Ovary (tissue), 9 donors: ENCODE results near the gene TPCN2. TPM values are rescaled to one million over a fixed set of nuclear protein-coding genes. Genes with fewer than 3 reads are reported as not detected.

Experiments
- DNase-seq, 5 donors: peaks; one replicate each; pipeline ENCODE4 v3.0.0-alpha.2; 2019 to 2020
- H3K27ac ChIP-seq, 2 donors: fragments of 200-600 bp; one replicate each; pipeline versions ENCODE4 v1.5.1 to v1.8.0; 2019 to 2022
- H3K27me3 ChIP-seq: fragments of 200-600 bp; one replicate; pipeline ENCODE4 v1.8.0; 2022
- H3K36me3 ChIP-seq: fragments of 200-600 bp; sonication (generic); one replicate; pipeline ENCODE4 v1.5.1; 2019
- H3K4me1 ChIP-seq: one replicate; pipeline ENCODE4 v1.8.1; 2013; ENCODE audit warnings: mild to moderate bottlenecking, moderate library complexity; ENCODE audit not compliant: insufficient read depth
- H3K4me3 ChIP-seq: fragments of 200-600 bp; sonication (generic); one replicate; pipeline ENCODE4 v1.5.1; 2017
- H3K9me3 ChIP-seq, 2 donors: fragments of 200-600 bp in 1 of 2; sonication (generic) in 1 of 2; one replicate each; pipeline versions ENCODE4 v1.5.1 to v1.8.1; 2013 to 2019; ENCODE audit warnings: mild to moderate bottlenecking in 1 of 2, moderate library complexity in 1 of 2
- CTCF ChIP-seq, 3 donors: fragments of 450-650 bp in 2 of 3; fragments of 200-600 bp in 1 of 3; IDR thresholded peaks; one replicate each; pipeline versions ENCODE4 v1.5.1 to v1.8.0; 2016 to 2022; ENCODE audit warnings: antibody characterized with exemption in 3 of 3, mild to moderate bottlenecking in 1 of 3
- EP300 ChIP-seq: sonication (generic); formaldehyde crosslinking; IDR thresholded peaks from one replicate; pipeline ENCODE4 v1.6.1; 2017; ENCODE audit warnings: antibody characterized with exemption
- POLR2A ChIP-seq: fragments of 450-650 bp; IDR thresholded peaks from one replicate; pipeline ENCODE4 v1.6.1; 2017; ENCODE audit warnings: antibody characterized with exemption, mild to moderate bottlenecking, moderate library complexity
- whole genome bisulfite sequencing, 3 donors: extraction: QIAGEN DNeasy Blood & Tissue Kit in 1 of 3; methylation state at CpG; one replicate each; pipeline versions ENCODE4 v1.1.5 to v1.1.7; 2013 to 2017; 5-methylcytosine and 5-hydroxymethylcytosine counted together
- intact Hi-C, 4 donors: fragments of 100-400 bp; cut with DNase I; formaldehyde crosslinking; loops; one replicate each; pipeline versions ENCODE4 v1.11.0 to v1.15.1; 2022 to 2023
- polyA plus RNA-seq, 2 donors: library from polyadenylated mRNA; stranded (reverse); fragments of 200-250 nt in 1 of 2; fragments of 350-450 nt in 1 of 2; fragmentation: Illumina TruSeq in 1 of 2; extraction: RNeasy Lipid Tissue Mini Kit (QIAGEN cat#74804) in 1 of 2; gene quantifications; one replicate each; pipeline ENCODE4 v1.2.3, GENCODE V29; 2013 to 2014
- total RNA-seq, 7 donors: library from RNA; depleted of rRNA in 2 of 7; stranded (reverse); fragments of >200 nt in 2 of 7; fragmentation: NEBNext Ultra II Directional in 3 of 7; extraction: Animal tissue kit (Norgen Biotek cat#: 25700) in 3 of 7; gene quantifications; one replicate each; pipeline versions ENCODE4 v1.1.0 to v1.2.4, GENCODE V29; 2016 to 2023
- donor health status: DM: no; HTN: no; CAD: no; lungs with moderate emphysema.
- donor health status: DM: no; HTN: no; CAD: no.
- donor health status: Bipolar disorder and iron deficiency.
- donor health status: DM: yes; HTN: yes; CAD: no.
- donor health status: DM: no; HTN: no; CAD: no.
- donor health status: DM: yes; HTN: yes; CAD: no.

TPCN2 gene
- total and polyA plus RNA-seq, 9 donors = 6.5 to 35.7 (median 23.3) TPM

GRCh38 chr11:69110451-69110850 is 61.7 kb downstream of the TPCN2 start:
- H3K27me3 ChIP-seq = no peaks in the 10 kb centered on the region
- intact Hi-C loops = no loop called here
- H3K4me3 ChIP-seq = no peak overlapping the region
- H3K27ac ChIP-seq = no peak overlapping the region
- no peaks in the 10 kb centered on the region for H3K9me3 ChIP-seq
- 90 to 94% (median 91%) methylated on average over 6 of the region's 6 CpGs for WGBS, 3 donors
- TF ChIP-seq EP300 (no peak), CTCF (IDR thresholded peaks at IDR 0.05) (no peak), POLR2A (no peak)
- H3K36me3 ChIP-seq = no peaks in the 10 kb centered on the region
- H3K4me1 ChIP-seq = no peaks in the 10 kb centered on the region
- no peak for DNase-seq

GRCh38 chr11:69111624-69112542 is 63.2 kb downstream of the TPCN2 start:
- WGBS, 3 donors = 76 to 88% (median 81%) methylated on average over 20 of the region's 20 CpGs
- intact Hi-C loops = no loop called here
- H3K27me3 ChIP-seq = no peaks in the 10 kb centered on the region
- no peaks in the 10 kb centered on the region for H3K36me3 ChIP-seq
- H3K9me3 ChIP-seq = no peaks in the 10 kb centered on the region
- no peak overlapping the region for H3K27ac ChIP-seq
- H3K4me1 ChIP-seq = no peaks in the 10 kb centered on the region
- TF ChIP-seq CTCF (IDR thresholded peaks at IDR 0.05) (no peak), EP300 (no peak), POLR2A (no peak)
- H3K4me3 ChIP-seq = no peak overlapping the region
- DNase-seq = no peak

DNA sequence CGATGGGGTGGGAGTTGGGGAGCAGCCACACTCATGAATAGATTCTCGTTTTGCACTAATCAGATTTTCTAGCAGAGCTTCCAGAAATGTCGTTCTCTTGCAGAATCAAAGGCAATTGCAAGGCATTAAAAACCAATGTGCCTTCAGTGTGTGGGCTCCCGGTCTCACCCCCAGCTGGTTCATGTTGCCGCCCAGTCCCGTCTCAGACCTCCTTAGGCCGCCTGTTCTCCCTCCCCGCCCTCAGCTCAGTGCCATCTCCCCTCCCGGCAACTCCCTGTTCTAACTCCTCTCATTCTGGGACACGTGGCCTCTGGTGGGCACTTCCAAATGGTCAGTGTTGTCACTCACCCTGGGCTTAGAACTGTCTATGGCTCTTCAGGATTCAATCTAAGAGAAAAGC is 64.5 kb downstream of the TPCN2 start:
- no peaks in the 10 kb centered on the region for H3K9me3 ChIP-seq
- H3K27me3 ChIP-seq = no peaks in the 10 kb centered on the region
- H3K4me1 ChIP-seq = no peaks in the 10 kb centered on the region
- 66 to 80% (median 75%) methylated on average over 10 of the region's 10 CpGs for WGBS, 3 donors
- DNase-seq = no peak
- H3K27ac ChIP-seq = no peak overlapping the region
- no peaks in the 10 kb centered on the region for H3K36me3 ChIP-seq
- no peak for TF ChIP-seq CTCF (IDR thresholded peaks at IDR 0.05)
- no peak for TF ChIP-seq POLR2A
- no peak for TF ChIP-seq EP300
- H3K4me3 ChIP-seq = no peak overlapping the region
- intact Hi-C loops = no loop called here

DNA sequence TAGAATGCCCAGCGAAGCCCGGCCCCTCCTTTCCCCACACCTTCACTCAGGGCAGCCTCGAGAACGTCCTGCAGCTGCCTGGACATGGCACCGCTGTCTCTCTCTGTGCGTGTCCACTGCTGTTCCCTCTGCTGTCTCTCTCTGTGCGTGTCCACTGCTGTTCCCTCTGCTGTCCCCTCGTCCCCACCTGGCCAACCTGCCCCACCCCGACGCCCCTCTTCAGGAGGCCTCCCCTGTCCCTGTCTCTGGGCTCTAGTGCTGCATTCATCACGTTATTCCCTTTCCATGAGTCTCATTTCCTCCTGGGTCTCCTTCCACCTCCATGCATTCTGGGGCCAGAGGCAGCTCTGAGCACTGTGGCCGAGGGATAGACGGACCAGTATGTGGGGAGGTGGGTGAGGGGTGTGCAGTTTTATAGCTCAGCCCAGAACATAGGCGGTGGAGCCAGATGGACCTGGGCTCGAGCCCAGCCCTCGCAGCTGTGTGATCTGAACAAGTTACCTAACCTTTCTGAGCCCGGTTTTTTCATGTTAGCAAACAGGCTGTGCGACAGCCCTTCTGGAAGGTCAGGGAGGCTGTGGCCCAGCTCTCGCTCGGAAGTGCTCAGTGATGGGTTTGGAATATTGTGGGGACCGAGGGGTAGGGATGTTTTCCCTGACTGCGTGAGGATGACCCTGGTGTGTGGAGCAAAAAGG is 65.1 kb downstream of the TPCN2 start:
- H3K27me3 ChIP-seq = no peaks in the 10 kb centered on the region
- intact Hi-C loops = no loop called here
- TF ChIP-seq CTCF (IDR thresholded peaks at IDR 0.05) (no peak), EP300 (no peak), POLR2A (no peak)
- no peak overlapping the region for H3K4me3 ChIP-seq
- H3K36me3 ChIP-seq = no peaks in the 10 kb centered on the region
- H3K4me1 ChIP-seq = no peaks in the 10 kb centered on the region
- DNase-seq = no peak
- H3K9me3 ChIP-seq = no peaks in the 10 kb centered on the region
- H3K27ac ChIP-seq = no peak overlapping the region
- WGBS, 3 donors = 73 to 85% (median 85%) methylated on average over 22 of the region's 22 CpGs
